HEK293T (cell line): Measurements from ENCODE around the gene WASF2.

Source experiments
- CTCF ChIA-PET: fragments of 350-600 bp; formaldehyde crosslinking; extraction: SDS; loops from one replicate; lab custom pipeline; 2021; ENCODE audit warnings: antibody characterized with exemption, inconsistent platforms; lab: Yijun Ruan, JAX
- POLR2A ChIA-PET: fragments of 350-600 bp; formaldehyde crosslinking; extraction: SDS; loops from one replicate; lab custom pipeline; 2020; ENCODE audit warnings: antibody characterized with exemption, inconsistent platforms; lab: Yijun Ruan, JAX
- DNase-seq: peaks from one replicate; pipeline ENCODE4 v3.0.0; 2012; ENCODE audit warnings: mixed read lengths; ENCODE audit errors: extremely low spot score
- ARNT ChIP-seq: fragments of 450-650 bp; IDR thresholded peaks from 2 replicates; pipeline ENCODE4 v1.6.1; 2017; ENCODE audit warnings: mild to moderate bottlenecking
- BHLHE40 ChIP-seq: fragments of 450-650 bp; IDR thresholded peaks from 2 replicates; pipeline ENCODE4 v1.6.1; 2016; ENCODE audit warnings: mild to moderate bottlenecking, moderate library complexity, borderline replicate concordance
- CTBP1 ChIP-seq: fragments of 450-650 bp; IDR thresholded peaks from 2 replicates; pipeline ENCODE4 v1.6.1; 2016; ENCODE audit warnings: borderline replicate concordance
- ELF4 ChIP-seq: fragments of 450-650 bp; IDR thresholded peaks from 2 replicates; pipeline ENCODE4 v1.6.1; 2017; ENCODE audit warnings: antibody characterized with exemption
- FOXA1 ChIP-seq: fragments of 450-650 bp; IDR thresholded peaks from 2 replicates; pipeline ENCODE4 v1.6.1; 2016; ENCODE audit warnings: mild to moderate bottlenecking
- FOXK2 ChIP-seq: fragments of 450-650 bp; IDR thresholded peaks from 2 replicates; pipeline ENCODE4 v1.6.1; 2016; ENCODE audit warnings: mild to moderate bottlenecking
- FOXM1 ChIP-seq: fragments of 450-650 bp; IDR thresholded peaks from 2 replicates; pipeline ENCODE4 v1.6.1; 2017; ENCODE audit warnings: mild to moderate bottlenecking, borderline replicate concordance
- HDGF ChIP-seq: fragments of 450-650 bp; IDR thresholded peaks from 2 replicates; pipeline ENCODE4 v1.6.1; 2017; ENCODE audit warnings: antibody characterized with exemption, borderline replicate concordance
- L3MBTL2 ChIP-seq: fragments of 450-650 bp; conservative IDR thresholded peaks from 2 replicates; pipeline ENCODE4 v1.6.1; 2016; ENCODE audit warnings: mild to moderate bottlenecking
- LEF1 ChIP-seq: fragments of 450-650 bp; IDR thresholded peaks from 2 replicates; pipeline ENCODE4 v1.6.1; 2017; ENCODE audit warnings: mild to moderate bottlenecking, borderline replicate concordance
- NFRKB ChIP-seq: fragments of 450-650 bp; IDR thresholded peaks from 2 replicates; pipeline ENCODE4 v1.6.1; 2016; ENCODE audit warnings: mild to moderate bottlenecking, moderate library complexity
- SP1 ChIP-seq: fragments of 450-650 bp; IDR thresholded peaks from 2 replicates; pipeline ENCODE4 v1.6.1; 2017
- SUZ12 ChIP-seq: fragments of 450-650 bp; IDR thresholded peaks from 2 replicates; pipeline ENCODE4 v1.6.1; 2016; ENCODE audit warnings: mild to moderate bottlenecking
- TARDBP ChIP-seq: fragments of 450-650 bp; IDR thresholded peaks from 2 replicates; pipeline ENCODE4 v1.6.1; 2016
- ZNF384 ChIP-seq: fragments of 450-650 bp; IDR thresholded peaks from 2 replicates; pipeline ENCODE4 v1.6.1; 2016
- TF ChIP-seq, protein P1 (sequence below): fragments of 450-650 bp; IDR thresholded peaks from 2 replicates; pipeline ENCODE4 v1.6.1; 2016

The WASF2 gene

GRCh38 chr1:27366411-27367159, 123.4 kb downstream of the WASF2 start, which contains the start of gene MAP3K6:
TSS of gene MAP3K6 (minus strand) at chr1:27366961. CDS start at chr1:27366597, 364 bp downstream.
- DNase-seq = peak; percentile 73
- CTCF ChIA-PET = interaction anchor here (0.6 to 3.8 kb wide), 13 partner anchors 9 to 353 kb away, joined by 3 to 25 read pairs (median 3); partner anchors contain the start of gene CD164L2
- TF ChIP-seq NFRKB (no peak), SUZ12 (no peak), L3MBTL2 (peak; percentile 48), CTBP1 (no peak), ELF4 (peak; percentile 31; the same call in 1 of the 2 replicates), BHLHE40 (no peak), HDGF (0 out of 2 replicates have a peak, but pooled peaks have one; percentile 36), FOXK2 (no peak), FOXA1 (no peak), TARDBP (no peak), ZNF384 (no peak), FOXM1 (peak; percentile 39; the same call in 1 of the 2 replicates), LEF1 (no peak), SP1 (no peak), ARNT (peak; percentile 47; the same call in 1 of the 2 replicates)
- TF ChIP-seq, protein P1, sequence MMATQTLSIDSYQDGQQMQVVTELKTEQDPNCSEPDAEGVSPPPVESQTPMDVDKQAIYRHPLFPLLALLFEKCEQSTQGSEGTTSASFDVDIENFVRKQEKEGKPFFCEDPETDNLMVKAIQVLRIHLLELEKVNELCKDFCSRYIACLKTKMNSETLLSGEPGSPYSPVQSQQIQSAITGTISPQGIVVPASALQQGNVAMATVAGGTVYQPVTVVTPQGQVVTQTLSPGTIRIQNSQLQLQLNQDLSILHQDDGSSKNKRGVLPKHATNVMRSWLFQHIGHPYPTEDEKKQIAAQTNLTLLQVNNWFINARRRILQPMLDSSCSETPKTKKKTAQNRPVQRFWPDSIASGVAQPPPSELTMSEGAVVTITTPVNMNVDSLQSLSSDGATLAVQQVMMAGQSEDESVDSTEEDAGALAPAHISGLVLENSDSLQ = no peak
- POLR2A ChIA-PET = interaction anchor here (0.7 to 4.0 kb wide), 24 partner anchors 8 to 201 kb away, joined by 3 to 26 read pairs (median 5); partner anchors contain the start of genes CD164L2, FCN3 and SYTL1

DNA sequence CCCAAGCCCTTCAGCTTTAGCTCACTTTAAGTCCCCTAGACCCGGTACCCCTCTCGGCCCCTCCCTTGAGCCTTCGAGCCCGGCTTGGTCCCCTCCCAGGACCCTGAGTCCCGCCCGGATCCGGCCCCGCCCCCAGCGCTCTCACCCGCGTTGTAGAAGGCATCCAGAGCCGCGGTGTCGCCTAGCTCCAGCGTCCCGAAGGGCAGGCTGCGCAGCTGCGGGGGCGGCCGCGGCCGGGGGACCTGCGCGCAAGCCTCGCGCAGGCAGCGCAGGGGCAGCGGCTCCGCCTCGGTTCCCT, 123.9 kb downstream of the WASF2 start:
- CTCF ChIA-PET = interaction anchor here (0.5 to 3.8 kb wide), 11 partner anchors 9 to 354 kb away, joined by 3 to 25 read pairs (median 3); partner anchors contain the start of gene CD164L2
- POLR2A ChIA-PET = interaction anchor here (1.0 to 4.0 kb wide), 22 partner anchors 9 to 211 kb away, joined by 3 to 26 read pairs (median 4); partner anchors contain the start of genes CD164L2, FCN3, SLC9A1 and SYTL1
- DNase-seq = peak; percentile 74
- TF ChIP-seq NFRKB (no peak), ZNF384 (no peak), FOXM1 (no peak), LEF1 (no peak), BHLHE40 (no peak), SP1 (no peak), TARDBP (no peak), FOXA1 (no peak), CTBP1 (no peak), ARNT (no peak), SUZ12 (no peak)
- TF ChIP-seq, protein P1 = no peak

GRCh38 chr1:27365372-27366112, 124.4 kb downstream of the WASF2 start:
- DNase-seq = peak; percentile 90
- POLR2A ChIA-PET = interaction anchor here (0.5 to 4.0 kb wide), 22 partner anchors 9 to 380 kb away, joined by 3 to 26 read pairs (median 5); partner anchors contain the start of genes CD164L2, FCN3, SLC9A1 and SYTL1
- CTCF ChIA-PET = interaction anchor here (0.5 to 3.8 kb wide), 9 partner anchors 8 to 354 kb away, joined by 3 to 25 read pairs (median 3); partner anchors contain the start of gene CD164L2
- TF ChIP-seq L3MBTL2 = no peak
- peak; percentile 83 for TF ChIP-seq SP1

DNA sequence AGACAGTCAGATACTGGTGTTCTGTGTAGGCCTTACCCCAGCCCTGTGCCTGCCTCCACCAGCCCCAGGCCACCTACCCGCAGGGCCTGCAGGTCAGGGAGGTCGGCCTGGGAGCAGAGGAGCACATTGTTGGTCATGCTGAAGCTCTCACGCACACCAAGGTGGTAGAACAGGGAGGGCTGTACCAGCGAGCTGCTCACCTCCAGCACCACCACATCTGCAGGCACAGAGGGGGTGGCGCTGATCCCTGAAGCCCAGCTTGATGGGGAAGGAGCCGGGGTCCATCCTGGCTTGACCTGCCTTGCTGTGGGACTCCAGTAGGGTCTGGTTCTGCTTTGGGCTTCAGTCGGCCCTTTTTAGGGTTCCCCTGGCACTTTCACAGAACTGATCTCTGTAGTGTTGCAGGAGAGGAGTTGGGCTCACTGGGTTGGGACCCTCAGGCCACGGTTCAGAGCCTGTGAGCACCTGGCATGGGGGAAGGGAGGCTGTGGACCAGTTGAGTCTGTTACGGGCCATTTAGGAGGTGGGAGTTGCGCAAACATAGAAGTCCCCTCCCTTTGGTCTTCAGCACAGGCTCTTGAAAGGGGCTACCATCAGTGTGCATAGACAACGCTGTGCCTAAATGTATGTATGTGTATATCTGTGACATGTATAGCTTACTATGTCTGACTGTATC, 125.1 kb downstream of the WASF2 start:
- ChIA-PET POLR2A (interaction anchor here (0.5 to 4.0 kb wide), 19 partner anchors 8 to 379 kb away, joined by 3 to 26 read pairs (median 5); partner anchors contain the start of genes CD164L2, FCN3, SLC9A1 and SYTL1), CTCF (interaction anchor here (0.6 to 2.6 kb wide), 4 partner anchors 8 to 65 kb away, joined by 3 to 9 read pairs (median 6); partner anchors contain the start of gene CD164L2)
- TF ChIP-seq CTBP1 = no peak
- TF ChIP-seq L3MBTL2 = no peak
- no peak for TF ChIP-seq FOXA1
- no peak for TF ChIP-seq LEF1
- no peak for TF ChIP-seq ARNT
- no peak for TF ChIP-seq TARDBP
- no peak for TF ChIP-seq FOXK2
- no peak for TF ChIP-seq ELF4
- TF ChIP-seq NFRKB = no peak
- no peak for DNase-seq

GRCh38 chr1:27363766-27364695, 125.9 kb downstream of the WASF2 start:
- no peak for DNase-seq
- POLR2A ChIA-PET = interaction anchor here (3.0 to 4.0 kb wide), 2 partner anchors 14 to 22 kb away, joined by 24 to 26 read pairs; partner anchors contain the start of gene SYTL1
- CTCF ChIA-PET = no interaction called here
- TF ChIP-seq ELF4 (no peak), LEF1 (no peak), FOXM1 (no peak), ZNF384 (no peak), FOXA1 (no peak), NFRKB (no peak), FOXK2 (no peak)
- TF ChIP-seq, protein P1 = no peak
